DOHH2 (cell line): ENCODE results near the gene ZBTB1.

ENCODE experiments used
- EZH2phosphoT487 ChIP-seq: fragments of 200-600 bp; sonication (generic); IDR thresholded peaks from 2 replicates; pipeline ENCODE4 v1.6.1; 2017; ENCODE audit warnings: borderline replicate concordance, mild to moderate bottlenecking, antibody characterized with exemption, low read length, moderate library complexity, mixed read lengths
- TF ChIP-seq, protein P1 (sequence below): fragments of 200-600 bp; sonication (generic); IDR thresholded peaks from one replicate; pipeline ENCODE4 v1.5.1; 2014; ENCODE audit warnings: antibody characterized with exemption, mild to moderate bottlenecking, low read depth, low read length; ENCODE audit not compliant: poor library complexity, severe bottlenecking

DNA sequence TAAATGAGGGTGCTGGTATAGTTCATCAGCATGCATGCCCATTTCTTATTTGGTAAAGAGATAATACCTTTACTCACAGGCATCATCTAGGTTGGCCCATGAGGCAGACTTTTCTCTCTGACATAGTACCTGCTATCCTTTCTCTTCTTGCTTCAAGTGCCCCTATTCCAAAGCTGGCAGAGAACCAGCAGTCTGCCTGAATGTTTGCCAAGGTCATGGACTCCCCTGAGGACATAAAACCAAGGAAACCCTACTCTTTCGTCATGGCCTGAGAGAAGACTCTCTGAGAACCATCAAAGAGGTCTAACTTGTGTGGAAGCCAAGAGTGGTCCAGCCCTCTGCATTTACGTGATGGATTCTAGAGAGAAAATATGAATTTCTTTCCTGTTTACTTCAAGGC lies 57.1 kb downstream of the ZBTB1 start:
- TF ChIP-seq, protein P1, sequence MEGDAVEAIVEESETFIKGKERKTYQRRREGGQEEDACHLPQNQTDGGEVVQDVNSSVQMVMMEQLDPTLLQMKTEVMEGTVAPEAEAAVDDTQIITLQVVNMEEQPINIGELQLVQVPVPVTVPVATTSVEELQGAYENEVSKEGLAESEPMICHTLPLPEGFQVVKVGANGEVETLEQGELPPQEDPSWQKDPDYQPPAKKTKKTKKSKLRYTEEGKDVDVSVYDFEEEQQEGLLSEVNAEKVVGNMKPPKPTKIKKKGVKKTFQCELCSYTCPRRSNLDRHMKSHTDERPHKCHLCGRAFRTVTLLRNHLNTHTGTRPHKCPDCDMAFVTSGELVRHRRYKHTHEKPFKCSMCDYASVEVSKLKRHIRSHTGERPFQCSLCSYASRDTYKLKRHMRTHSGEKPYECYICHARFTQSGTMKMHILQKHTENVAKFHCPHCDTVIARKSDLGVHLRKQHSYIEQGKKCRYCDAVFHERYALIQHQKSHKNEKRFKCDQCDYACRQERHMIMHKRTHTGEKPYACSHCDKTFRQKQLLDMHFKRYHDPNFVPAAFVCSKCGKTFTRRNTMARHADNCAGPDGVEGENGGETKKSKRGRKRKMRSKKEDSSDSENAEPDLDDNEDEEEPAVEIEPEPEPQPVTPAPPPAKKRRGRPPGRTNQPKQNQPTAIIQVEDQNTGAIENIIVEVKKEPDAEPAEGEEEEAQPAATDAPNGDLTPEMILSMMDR, result no peak
- TF ChIP-seq EZH2phosphoT487, result no peak
